ENCODE results near the gene LANCL2.
"Not testable (repeated sequence)": the region's sequence is repeated elsewhere in the genome, so short reads cannot be mapped to it uniquely, and the experiment has no call there.

The LANCL2 gene

GRCh38 chr7:55438757-55439525 is 73.8 kb downstream of the LANCL2 start:
- DNase-seq = no peak

GRCh38 chr7:55439627-55440026 is 74.5 kb downstream of the LANCL2 start:
- no peak for DNase-seq

- no peak for DNase-seq
Observed at GRCh38 chr7:55440040-55440690, 75.0 kb downstream of the LANCL2 start.

GRCh38 chr7:55441002-55441401 is 75.9 kb downstream of the LANCL2 start:
- no peak for DNase-seq

- no peak for DNase-seq
Observed at GRCh38 chr7:55441774-55442522, 76.8 kb downstream of the LANCL2 start.

- no peak for DNase-seq
Observed at GRCh38 chr7:55444786-55445185, 79.6 kb downstream of the LANCL2 start.

GRCh38 chr7:55448526-55448925 is 83.4 kb downstream of the LANCL2 start:
- DNase-seq = no peak

GRCh38 chr7:55449205-55449991 is 84.3 kb downstream of the LANCL2 start:
- no peak for DNase-seq

- no peak for DNase-seq
Observed at GRCh38 chr7:55449992-55450535, 84.9 kb downstream of the LANCL2 start.

- no peak for DNase-seq
Observed at GRCh38 chr7:55452971-55453370, 87.8 kb downstream of the LANCL2 start.

GRCh38 chr7:55457801-55458200 is 92.7 kb downstream of the LANCL2 start:
- no peak for DNase-seq

GRCh38 chr7:55458351-55458750 is 93.2 kb downstream of the LANCL2 start:
- no peak for DNase-seq

- DNase-seq = no peak
Observed at GRCh38 chr7:55463686-55464262, 98.6 kb downstream of the LANCL2 start.

- DNase-seq = no peak
Observed at GRCh38 chr7:55464422-55464821, 99.3 kb downstream of the LANCL2 start.

GRCh38 chr7:55465691-55466090 is 100.6 kb downstream of the LANCL2 start:
- DNase-seq = no peak

- no peak for DNase-seq
Observed at GRCh38 chr7:55467047-55467593, 102.0 kb downstream of the LANCL2 start.

- no peak for DNase-seq
Observed at GRCh38 chr7:55468495-55468894, 103.4 kb downstream of the LANCL2 start.

- DNase-seq = no peak
Observed at GRCh38 chr7:55469271-55469681, 104.1 kb downstream of the LANCL2 start.

GRCh38 chr7:55469721-55470120 is 104.6 kb downstream of the LANCL2 start:
- DNase-seq = no peak

- DNase-seq = no peak
Observed at GRCh38 chr7:55470261-55470660, 105.1 kb downstream of the LANCL2 start.

- DNase-seq = not testable (repeated sequence)
Observed at GRCh38 chr7:55471594-55471993, 106.5 kb downstream of the LANCL2 start.

GRCh38 chr7:55472406-55472805 is 107.3 kb downstream of the LANCL2 start:
- DNase-seq = not testable (repeated sequence)
